ENCODE results near the gene SMIM10L2A.

The SMIM10L2A gene

DNA sequence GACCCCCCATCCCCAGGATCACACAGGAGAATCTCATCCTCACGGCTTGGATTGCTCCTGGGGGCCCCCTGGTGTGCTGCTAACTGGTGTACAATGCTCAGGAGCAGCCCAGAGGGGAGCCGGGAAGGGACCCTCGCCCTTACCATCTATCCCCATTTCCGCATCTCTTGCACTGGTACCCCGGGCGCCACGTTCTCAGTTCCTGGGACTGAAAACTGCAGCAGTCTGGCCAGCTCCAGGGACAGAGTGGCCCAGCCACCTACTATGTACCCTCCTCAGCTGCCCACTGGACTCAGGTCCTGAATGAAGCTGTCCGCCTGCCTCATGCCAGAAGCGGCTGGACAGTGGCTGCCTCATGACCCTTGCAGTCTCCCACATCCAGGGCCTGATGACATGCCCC, 2.7 kb downstream of the SMIM10L2A start:
- Histone ChIP-seq H3K9ac (ENCODE audit: insufficient read length, low read depth) (no peak overlapping the region), H3K4me3 (ENCODE audit: insufficient read length, low read depth) (no peak overlapping the region), H3K9me3 (ENCODE audit: insufficient read depth, low read length) (no peaks in the 10 kb centered on the region), H3K27me3 (ENCODE audit: insufficient read depth, insufficient read length) (no peaks in the 10 kb centered on the region), H3K36me3 (ENCODE audit: insufficient read depth, insufficient read length, low read length) (no peaks in the 10 kb centered on the region), H3K4me1 (ENCODE audit: insufficient read depth, insufficient read length) (peaks cover 2% of the 10 kb centered on the region)
- TF ChIP-seq SUZ12 (IDR thresholded peaks at IDR 0.05; ENCODE audit: extremely low read depth, insufficient read depth, insufficient read length) (no peak), ZNF274 (IDR thresholded peaks at IDR 0.05; ENCODE audit: low read depth, low read length) (no peak), YY1 (IDR thresholded peaks at IDR 0.05; ENCODE audit: insufficient read depth, insufficient read length) (no peak)
- DNase-seq (ENCODE audit: low read depth, low spot score): no peak

DNA sequence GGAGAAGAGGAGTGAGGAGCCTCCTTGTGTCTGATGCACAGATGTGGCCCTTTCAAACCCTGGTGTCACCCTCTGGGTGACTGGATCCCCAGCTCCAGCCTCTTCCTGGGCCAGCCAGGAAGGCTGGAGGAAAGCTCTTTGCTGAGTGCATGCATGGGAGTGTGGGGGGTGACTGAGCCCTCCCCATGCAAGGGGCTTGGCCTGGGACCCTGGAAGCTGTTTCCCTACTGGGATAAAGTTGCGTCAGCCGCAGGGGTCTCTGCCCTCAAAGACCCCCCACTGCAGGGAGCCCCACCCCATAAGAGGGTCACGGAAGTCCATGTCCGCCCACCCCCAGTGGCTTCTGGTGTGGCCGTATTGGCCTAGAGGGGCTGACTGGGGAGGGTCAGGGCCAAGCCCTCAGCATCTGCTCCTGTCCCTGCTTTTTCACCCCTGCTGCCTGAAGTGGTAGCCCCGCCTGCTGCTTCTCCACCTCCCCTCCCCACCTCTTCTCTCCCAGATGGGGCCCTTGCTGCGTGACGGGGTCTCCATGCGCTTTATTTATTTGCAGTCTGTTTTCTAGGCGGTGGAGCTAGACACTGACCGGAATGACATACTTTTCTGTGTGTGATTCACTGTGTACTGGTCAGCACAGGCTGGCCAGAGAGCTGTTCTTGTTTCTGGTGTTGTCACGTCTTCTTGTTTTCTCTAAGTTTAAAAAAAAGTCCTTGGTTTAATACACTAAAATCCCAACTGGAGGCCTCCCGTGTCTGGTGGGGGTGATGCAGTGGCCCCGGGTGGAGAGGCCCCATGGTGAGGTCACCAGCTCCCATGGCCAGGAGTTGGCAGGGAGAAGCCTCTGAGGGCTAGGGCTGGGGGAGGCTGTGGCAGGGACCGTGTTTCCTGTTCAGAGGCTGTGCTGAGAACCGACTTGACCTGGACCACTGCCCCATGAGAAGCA, 3.6 kb downstream of the SMIM10L2A start:
- DNase-seq (ENCODE audit: low read depth, low spot score): no peak
- H3K4me1 ChIP-seq (ENCODE audit: insufficient read depth, insufficient read length): peaks cover 2% of the 10 kb centered on the region
- H3K36me3 ChIP-seq (ENCODE audit: insufficient read depth, insufficient read length, low read length): no peaks in the 10 kb centered on the region
- H3K9me3 ChIP-seq (ENCODE audit: insufficient read depth, low read length): no peaks in the 10 kb centered on the region
- TF ChIP-seq YY1 (IDR thresholded peaks at IDR 0.05; ENCODE audit: insufficient read depth, insufficient read length) (no peak), SUZ12 (IDR thresholded peaks at IDR 0.05; ENCODE audit: extremely low read depth, insufficient read depth, insufficient read length) (no peak), ZNF274 (IDR thresholded peaks at IDR 0.05; ENCODE audit: low read depth, low read length) (no peak)
- H3K9ac ChIP-seq (ENCODE audit: insufficient read length, low read depth): no peak overlapping the region
- H3K4me3 ChIP-seq (ENCODE audit: insufficient read length, low read depth): no peak overlapping the region
- H3K27me3 ChIP-seq (ENCODE audit: insufficient read depth, insufficient read length): no peaks in the 10 kb centered on the region

DNA sequence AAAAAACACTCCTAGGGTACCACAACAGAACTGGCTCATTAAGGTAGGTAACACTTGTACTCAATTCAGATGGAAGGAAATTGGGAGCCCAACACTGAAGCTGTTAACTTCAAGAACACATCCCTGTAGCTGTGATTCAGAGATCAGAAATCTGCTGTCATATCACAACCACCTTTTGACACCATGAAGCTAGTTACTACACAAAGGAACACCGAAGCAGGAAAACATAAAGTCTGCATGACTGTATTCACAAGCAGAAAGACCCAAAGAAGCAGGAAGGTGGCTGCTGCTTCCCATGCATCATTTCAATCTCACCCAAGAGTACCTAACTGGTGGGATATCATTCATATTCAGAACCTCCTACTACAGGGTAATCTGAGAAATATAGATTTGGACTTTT, 7.7 kb downstream of the SMIM10L2A start:
- no peaks in the 10 kb centered on the region for H3K27me3 ChIP-seq (ENCODE audit: insufficient read depth, insufficient read length)
- no peak overlapping the region for H3K9ac ChIP-seq (ENCODE audit: insufficient read length, low read depth)
- no peaks in the 10 kb centered on the region for H3K4me1 ChIP-seq (ENCODE audit: insufficient read depth, insufficient read length)
- H3K4me3 ChIP-seq (ENCODE audit: insufficient read length, low read depth): no peak overlapping the region
- H3K36me3 ChIP-seq (ENCODE audit: insufficient read depth, insufficient read length, low read length): no peaks in the 10 kb centered on the region
- no peak for TF ChIP-seq SUZ12 (IDR thresholded peaks at IDR 0.05; ENCODE audit: extremely low read depth, insufficient read depth, insufficient read length)
- no peak for TF ChIP-seq ZNF274 (IDR thresholded peaks at IDR 0.05; ENCODE audit: low read depth, low read length)
- no peak for TF ChIP-seq YY1 (IDR thresholded peaks at IDR 0.05; ENCODE audit: insufficient read depth, insufficient read length)
- H3K9me3 ChIP-seq (ENCODE audit: insufficient read depth, low read length): no peaks in the 10 kb centered on the region
- DNase-seq (ENCODE audit: low read depth, low spot score): no peak

DNA sequence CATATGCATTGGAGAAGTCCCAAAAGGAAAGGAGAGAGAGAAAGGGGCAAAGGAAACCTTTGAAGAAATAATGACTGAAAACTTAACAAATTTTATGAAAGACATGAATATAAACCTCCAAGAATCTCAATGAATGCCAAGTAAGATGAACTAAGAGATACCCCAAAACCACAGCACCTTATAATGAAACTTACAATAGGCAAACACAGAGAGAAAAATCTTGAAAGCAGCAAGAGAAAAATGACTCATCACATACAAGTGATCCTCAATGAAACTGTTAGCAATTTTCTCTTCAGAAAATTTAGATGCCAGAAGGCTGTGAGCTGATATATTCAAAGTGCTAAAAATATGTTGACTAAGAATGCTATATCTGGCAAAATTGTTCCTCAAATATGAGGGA, 10.1 kb downstream of the SMIM10L2A start:
- DNase-seq (ENCODE audit: low read depth, low spot score): no peak
- H3K4me1 ChIP-seq (ENCODE audit: insufficient read depth, insufficient read length): no peaks in the 10 kb centered on the region
- TF ChIP-seq YY1 (IDR thresholded peaks at IDR 0.05; ENCODE audit: insufficient read depth, insufficient read length): no peak
- TF ChIP-seq SUZ12 (IDR thresholded peaks at IDR 0.05; ENCODE audit: extremely low read depth, insufficient read depth, insufficient read length): no peak
- TF ChIP-seq ZNF274 (IDR thresholded peaks at IDR 0.05; ENCODE audit: low read depth, low read length): no peak
- no peaks in the 10 kb centered on the region for H3K9me3 ChIP-seq (ENCODE audit: insufficient read depth, low read length)
- no peaks in the 10 kb centered on the region for H3K27me3 ChIP-seq (ENCODE audit: insufficient read depth, insufficient read length)
- H3K9ac ChIP-seq (ENCODE audit: insufficient read length, low read depth): no peak overlapping the region
- no peaks in the 10 kb centered on the region for H3K36me3 ChIP-seq (ENCODE audit: insufficient read depth, insufficient read length, low read length)
- no peak overlapping the region for H3K4me3 ChIP-seq (ENCODE audit: insufficient read length, low read depth)

DNA sequence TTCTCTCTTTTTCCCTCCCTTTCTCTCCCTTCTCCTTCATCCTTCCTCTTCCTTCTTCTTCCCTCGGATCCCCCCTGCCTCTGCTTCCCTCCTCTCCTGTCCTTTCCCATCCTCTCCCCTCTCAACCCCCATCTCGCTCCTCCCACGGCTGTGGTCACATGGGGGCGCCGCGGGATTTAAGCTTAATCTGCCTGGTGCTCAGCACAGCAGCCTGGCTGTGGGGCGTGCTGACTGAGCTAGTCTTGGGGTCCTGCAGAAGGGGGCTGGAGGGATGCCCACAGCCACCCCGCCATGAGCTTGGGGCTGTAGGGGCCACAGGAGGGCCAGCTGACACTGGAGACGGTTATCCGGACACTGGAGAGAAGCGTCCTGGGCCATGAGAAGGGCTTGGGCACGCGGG, 10.7 kb downstream of the SMIM10L2A start:
- Histone ChIP-seq H3K9ac (ENCODE audit: insufficient read length, low read depth) (no peak overlapping the region), H3K4me1 (ENCODE audit: insufficient read depth, insufficient read length) (no peaks in the 10 kb centered on the region), H3K4me3 (ENCODE audit: insufficient read length, low read depth) (no peak overlapping the region), H3K27me3 (ENCODE audit: insufficient read depth, insufficient read length) (no peaks in the 10 kb centered on the region), H3K36me3 (ENCODE audit: insufficient read depth, insufficient read length, low read length) (no peaks in the 10 kb centered on the region), H3K9me3 (ENCODE audit: insufficient read depth, low read length) (no peaks in the 10 kb centered on the region)
- DNase-seq (ENCODE audit: low read depth, low spot score): no peak
- no peak for TF ChIP-seq SUZ12 (IDR thresholded peaks at IDR 0.05; ENCODE audit: extremely low read depth, insufficient read depth, insufficient read length)
- no peak for TF ChIP-seq ZNF274 (IDR thresholded peaks at IDR 0.05; ENCODE audit: low read depth, low read length)
- TF ChIP-seq YY1 (IDR thresholded peaks at IDR 0.05; ENCODE audit: insufficient read depth, insufficient read length): no peak

DNA sequence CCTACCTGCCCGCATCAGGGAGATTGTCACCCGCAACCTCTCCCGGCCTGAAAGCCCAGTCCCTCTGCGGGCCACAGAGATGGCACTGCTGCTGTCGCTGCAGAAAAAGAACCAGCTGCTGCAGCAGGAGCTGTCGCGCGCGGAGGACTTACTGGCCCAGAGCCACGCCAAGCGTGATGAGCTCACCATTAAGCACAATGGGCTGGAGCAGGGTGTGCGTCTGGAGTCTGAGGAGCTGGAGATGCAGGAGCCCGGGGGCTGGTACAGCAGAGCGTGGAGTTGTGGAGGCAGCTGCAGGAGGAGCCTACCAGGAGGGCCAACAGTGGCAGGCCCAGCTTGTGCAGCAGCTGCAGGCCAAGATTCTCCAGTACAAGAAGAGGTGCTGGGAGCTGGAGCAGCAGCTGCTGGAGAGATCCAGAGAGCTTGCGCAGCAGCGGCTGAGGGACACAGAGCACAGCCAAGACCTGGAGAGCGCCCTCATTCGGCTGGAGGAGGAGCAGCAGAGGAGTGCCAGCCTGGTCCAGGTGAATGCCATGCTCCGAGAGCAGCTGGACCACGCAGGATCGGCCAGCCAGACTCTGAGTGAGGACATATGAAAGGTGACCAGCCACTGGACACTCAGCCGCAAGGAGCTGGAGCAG, 11.3 kb downstream of the SMIM10L2A start:
- Histone ChIP-seq H3K36me3 (ENCODE audit: insufficient read depth, insufficient read length, low read length) (no peaks in the 10 kb centered on the region), H3K9me3 (ENCODE audit: insufficient read depth, low read length) (no peaks in the 10 kb centered on the region), H3K4me3 (ENCODE audit: insufficient read length, low read depth) (no peak overlapping the region), H3K4me1 (ENCODE audit: insufficient read depth, insufficient read length) (no peaks in the 10 kb centered on the region), H3K9ac (ENCODE audit: insufficient read length, low read depth) (no peak overlapping the region), H3K27me3 (ENCODE audit: insufficient read depth, insufficient read length) (no peaks in the 10 kb centered on the region)
- no peak for TF ChIP-seq SUZ12 (IDR thresholded peaks at IDR 0.05; ENCODE audit: extremely low read depth, insufficient read depth, insufficient read length)
- no peak for TF ChIP-seq ZNF274 (IDR thresholded peaks at IDR 0.05; ENCODE audit: low read depth, low read length)
- no peak for TF ChIP-seq YY1 (IDR thresholded peaks at IDR 0.05; ENCODE audit: insufficient read depth, insufficient read length)
- no peak for DNase-seq (ENCODE audit: low read depth, low spot score)
